GM18873 (cell line): ENCODE results near the gene FOSL2.
"Not testable (repeated sequence)": the region's sequence is repeated elsewhere in the genome, so short reads cannot be mapped to it uniquely, and the experiment has no call there.

Source experiments
- ATAC-seq: cut with Tn5 transposase; IDR thresholded peaks from one replicate; pipeline ENCODE4 v1.9.1; 2021; ENCODE audit warnings: mild to moderate bottlenecking, moderate library complexity, moderate number of reproducible peaks; ENCODE audit not compliant: unreplicated experiment, low FRiP score

FOSL2 gene

GRCh38 chr2:28371728-28372127, 20.9 kb upstream of the FOSL2 start:
- not testable (repeated sequence) for ATAC-seq

- no peak for ATAC-seq
Measured at GRCh38 chr2:28373854-28374253, 18.8 kb upstream of the FOSL2 start.

- ATAC-seq = no peak
Measured at GRCh38 chr2:28374331-28374730, 18.3 kb upstream of the FOSL2 start.

DNA sequence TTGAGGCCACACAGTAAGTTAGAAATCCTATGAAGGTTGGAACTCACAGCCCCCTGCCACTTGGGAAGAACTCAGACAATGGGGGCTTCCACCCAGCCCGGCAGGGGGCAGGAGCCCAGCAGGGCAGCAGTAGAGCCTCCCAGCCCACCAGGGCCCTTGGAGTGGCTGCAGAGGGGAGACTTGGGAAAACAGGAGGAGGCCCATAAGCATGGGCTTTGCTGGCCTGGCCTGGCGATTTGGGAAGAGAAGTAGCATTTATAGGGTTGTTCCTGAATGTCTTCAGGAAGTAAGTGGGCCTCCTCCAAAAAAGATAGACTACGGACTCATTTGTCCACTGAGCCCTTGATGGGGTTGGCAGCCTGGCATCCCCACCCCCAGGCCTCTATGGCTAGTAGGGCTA, 17.4 kb upstream of the FOSL2 start:
- ATAC-seq = no peak

DNA sequence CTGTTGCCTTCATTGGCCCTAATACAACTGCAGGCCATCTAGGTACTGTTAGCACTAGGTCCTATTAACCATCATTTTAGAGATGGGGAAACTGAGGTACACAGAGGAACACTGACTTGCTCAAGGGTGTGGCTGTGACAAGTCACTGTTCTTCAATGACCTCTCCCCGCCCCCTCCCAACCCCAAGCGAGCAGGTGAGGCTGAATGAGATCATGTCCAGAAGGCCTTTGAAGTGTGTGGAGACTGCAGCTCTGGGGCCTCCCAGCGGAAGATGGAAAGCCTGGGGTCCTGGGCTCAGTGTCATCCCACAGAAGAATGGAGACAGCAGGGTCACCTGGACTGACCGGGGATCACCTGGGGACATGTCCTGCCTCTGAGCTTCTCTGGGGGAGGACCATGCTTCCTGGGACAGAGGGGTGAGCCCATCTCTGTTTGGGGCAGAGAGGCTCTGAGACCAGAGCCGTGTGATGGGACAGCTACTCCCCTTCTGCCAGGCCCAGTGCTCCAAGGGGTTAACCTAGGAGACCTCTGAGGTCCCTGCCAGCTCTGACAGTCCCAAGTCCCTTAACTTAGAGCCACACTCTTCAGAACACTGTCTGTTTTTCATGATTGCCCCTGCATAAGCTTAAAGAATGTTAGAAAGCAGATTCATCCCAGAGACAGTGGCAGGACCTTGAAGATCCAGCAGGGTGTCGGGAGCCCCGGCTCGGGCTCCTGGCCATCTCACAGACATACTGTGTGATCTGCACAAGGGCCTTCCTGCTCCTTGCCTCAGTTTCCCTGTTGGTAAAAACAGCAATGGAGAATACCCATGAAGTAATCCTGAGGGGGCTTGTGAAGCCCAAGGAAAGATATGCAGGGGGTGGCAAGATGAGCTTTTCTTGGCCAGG, 16.7 kb upstream of the FOSL2 start:
- ATAC-seq = no peak

DNA sequence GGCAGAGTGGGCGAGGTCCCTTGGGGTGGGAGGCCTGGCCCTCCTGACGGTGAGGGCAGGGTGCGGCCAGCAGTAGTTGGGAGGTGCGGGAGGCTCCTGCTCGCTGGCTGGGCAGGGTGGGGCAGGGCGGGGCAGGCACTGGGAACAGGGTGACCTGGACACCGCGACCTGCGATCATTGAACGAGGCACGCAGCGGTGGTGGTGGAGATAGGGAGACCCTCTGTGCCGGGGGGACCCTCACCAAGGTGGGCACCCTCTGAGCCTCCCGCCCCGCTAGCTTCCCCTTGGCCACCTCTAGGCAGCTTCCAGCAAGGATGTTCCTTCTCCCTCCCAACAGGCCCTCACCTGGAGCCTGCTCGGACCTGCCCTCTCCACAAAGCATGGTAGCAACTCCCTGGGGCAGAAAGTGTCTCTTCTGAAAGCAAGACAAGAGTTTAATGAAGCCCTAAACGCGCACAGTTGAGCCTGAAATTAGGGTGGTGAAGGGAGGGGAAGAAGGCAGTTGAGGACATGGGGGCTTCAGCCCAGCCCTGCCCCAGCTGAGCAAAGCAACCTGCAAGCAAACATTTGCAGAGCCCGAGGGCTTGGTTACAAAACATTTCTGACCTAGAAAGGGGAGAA, 15.4 kb upstream of the FOSL2 start:
- ATAC-seq = no peak

DNA sequence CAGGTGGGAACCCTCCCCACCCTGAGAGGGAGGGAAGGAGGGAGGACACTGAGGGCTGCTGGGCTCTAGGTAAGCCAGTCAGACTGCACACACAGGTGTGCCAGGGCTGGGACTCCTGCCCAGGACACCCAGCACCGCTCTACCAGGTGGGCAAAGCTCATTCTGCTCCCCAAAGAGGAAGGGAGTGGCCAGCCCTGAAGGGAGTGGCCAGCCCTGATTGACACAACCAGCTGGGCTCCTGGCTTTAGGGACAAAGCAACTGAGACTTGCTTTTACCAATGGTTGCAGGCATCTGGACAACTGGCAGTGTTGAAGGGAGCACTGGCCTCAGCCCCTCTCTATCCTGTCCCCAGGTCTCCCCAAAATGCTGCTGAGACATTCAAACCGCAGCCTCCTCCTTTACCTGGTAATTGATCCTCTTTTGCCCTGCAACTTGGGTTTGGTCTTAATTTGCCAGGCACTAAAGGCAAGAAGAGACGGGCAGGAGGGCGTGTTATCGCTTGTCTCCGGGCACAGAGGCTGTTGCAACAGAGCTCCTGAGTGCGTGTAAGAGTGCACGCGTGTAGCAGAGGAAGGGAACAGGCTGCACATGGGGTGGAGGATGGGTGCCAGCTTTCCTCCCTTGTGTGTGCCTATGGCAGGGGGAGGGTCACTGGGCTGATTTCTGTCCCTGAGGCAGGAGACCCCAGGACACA, 14.5 kb upstream of the FOSL2 start:
- no peak for ATAC-seq

- ATAC-seq = no peak
Measured at GRCh38 chr2:28378679-28379584, 13.7 kb upstream of the FOSL2 start.

DNA sequence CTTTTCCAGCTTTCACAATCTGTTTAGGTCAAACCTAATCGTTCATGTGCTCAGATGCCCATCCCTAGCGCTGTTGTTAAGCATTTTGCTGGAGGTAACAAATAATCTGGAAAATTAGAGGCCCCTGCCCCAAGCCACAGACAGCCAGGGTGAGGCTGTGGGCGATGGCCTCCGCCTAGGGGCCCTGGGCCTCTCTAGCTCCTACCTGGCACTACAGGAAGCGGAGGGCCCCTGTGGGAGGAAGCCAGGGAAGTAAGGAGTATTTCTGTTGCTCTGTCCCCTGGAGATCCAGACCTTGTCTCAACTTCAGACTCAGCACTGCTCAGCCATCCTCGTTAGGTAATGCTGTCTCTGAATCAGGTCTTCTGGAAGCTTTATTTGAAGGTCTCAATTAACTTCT, 12.4 kb upstream of the FOSL2 start:
- ATAC-seq = no peak

GRCh38 chr2:28381225-28382180, 11.2 kb upstream of the FOSL2 start:
- no peak for ATAC-seq

- no peak for ATAC-seq
Measured at GRCh38 chr2:28382755-28383154, 9.9 kb upstream of the FOSL2 start.

GRCh38 chr2:28387082-28387960, 5.3 kb upstream of the FOSL2 start:
- no peak for ATAC-seq

DNA sequence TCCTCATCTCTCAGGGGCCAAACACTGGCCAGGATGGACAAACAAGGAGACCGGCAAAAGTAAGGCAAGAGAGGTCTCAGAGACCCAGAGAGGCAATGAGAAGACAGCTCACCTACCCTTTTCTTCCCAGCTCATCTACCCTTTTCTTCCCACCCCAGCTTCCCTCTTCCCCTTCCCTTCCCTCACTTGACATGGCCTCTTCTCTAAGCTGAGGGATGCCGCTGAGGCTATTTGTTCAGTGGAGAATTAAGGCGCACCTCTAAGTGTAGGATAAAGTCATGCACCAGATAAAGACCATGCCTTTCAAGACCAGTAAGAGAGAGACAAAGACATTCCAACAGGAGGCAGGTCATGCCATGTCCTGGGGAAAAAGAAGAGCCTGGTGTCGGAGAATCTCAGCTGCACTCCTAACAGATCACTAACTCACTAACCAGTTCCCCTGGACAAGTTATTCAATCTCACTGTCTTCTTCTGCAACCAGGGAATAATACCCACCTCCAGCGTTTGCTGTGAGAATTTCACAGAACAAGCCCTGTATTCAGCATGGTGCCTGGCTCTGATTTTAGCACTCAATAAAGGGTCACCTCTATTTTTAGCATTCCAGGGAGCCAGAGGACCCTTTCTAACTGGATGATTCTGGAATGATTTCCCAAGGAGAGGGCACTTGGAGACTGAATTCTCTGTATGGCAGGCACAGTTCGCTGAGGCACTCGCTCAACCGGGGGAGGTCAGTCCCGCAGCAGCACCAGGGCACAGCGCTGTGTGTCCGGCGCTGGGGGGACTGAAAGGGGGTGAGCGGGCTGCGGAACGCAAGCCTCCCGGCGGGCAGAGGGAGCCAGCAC, 3.0 kb upstream of the FOSL2 start:
- no peak for ATAC-seq

DNA sequence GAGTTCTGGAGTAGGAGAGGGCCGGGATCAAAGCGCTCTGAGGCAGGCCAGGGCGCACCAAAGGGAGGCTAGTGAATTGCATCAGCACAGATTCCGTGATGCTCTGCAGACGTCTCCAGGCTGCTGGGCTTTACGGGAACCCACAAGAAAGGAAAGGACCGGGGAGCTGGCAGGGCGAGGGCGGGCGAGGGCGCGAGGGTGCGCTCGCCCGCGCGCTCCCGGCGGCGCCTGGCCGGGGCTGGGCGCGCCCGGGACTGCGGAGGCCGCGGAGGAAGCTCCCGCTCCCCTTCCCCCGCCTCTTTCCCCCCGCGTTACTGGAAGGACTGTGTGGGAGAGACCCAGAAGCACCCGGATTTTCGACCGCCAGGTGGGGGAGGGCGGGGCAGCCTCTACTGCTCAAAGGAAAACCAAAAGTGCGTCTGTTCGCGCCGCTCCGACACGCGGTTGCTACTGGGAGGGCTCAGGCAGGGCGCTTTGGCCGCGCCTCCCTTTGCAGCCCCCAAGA, 2.4 kb upstream of the FOSL2 start:
- ATAC-seq = no peak

DNA sequence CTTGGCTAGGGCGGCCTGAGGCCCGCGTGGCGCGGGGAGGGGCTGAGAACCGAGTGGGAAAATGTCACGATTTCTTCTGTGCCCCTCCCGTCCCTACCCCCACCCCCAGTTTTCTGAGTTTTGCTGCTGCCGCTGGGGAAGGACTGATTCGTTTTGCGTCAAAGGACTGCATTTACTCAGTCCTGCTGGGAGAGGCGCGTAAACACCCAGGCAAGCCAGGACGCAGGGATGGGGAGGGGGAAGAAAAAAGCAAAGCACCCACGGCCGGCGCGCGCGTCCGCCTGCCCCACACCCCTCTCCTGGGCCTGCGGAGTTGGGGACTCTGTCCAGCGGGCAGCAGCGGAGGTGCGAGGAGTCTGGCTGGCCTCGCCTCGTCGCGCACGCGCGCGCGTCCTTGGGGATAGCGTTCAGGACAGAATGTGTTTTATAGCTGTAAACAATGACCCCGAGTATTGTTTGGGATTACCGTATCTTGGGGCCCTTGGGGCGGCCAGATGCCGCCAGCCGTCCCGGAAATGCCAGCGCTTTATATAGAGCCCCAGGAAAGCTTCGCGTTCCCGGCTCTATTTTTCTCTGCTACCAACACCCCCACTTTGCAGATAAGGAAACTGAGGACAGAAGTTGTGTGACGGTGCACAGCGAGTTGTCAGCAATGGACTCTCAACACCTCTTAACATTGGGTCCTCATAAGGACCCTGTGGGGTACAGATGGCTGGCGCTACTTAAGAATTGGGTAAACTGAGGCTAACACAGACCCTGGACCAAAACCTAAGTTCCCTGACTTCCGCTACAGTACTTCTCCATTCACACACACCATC, 1.7 kb upstream of the FOSL2 start:
- no peak for ATAC-seq

- peak; percentile 17 for ATAC-seq
Measured at GRCh38 chr2:28391564-28392296, 928 bp upstream of the FOSL2 start.
